Measurements from ENCODE around the gene TIMM17A.
"Not testable (repeated sequence)": the region's sequence is repeated elsewhere in the genome, so short reads cannot be mapped to it uniquely, and the experiment has no call there.

The TIMM17A gene

DNA sequence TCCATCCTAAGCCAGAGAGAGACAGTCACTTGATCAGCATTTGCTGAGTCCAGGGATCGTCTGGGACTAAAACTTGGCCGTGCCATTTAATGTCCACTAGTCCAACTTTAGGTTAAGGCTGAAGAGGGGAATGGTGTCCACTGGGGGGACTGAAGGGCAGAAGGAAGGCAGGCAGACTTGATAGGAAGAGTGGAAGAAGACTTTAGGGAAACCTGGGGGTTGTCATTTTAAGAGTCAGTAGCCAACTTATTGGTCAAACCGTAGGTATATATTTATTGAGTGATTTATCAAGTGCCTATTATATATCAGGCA, 7.7 kb upstream of the TIMM17A start:
- no peak for TF ChIP-seq CTCF (IDR thresholded peaks at IDR 0.05; ENCODE audit: unreplicated experiment in 3 of 3)
- H3K27me3 Mint-ChIP-seq (ENCODE audit: low read depth): peaks cover 19% of the 10 kb centered on the region
- no peaks in the 10 kb centered on the region for H3K36me3 Mint-ChIP-seq (ENCODE audit: low read depth)
- H3K9me3 Mint-ChIP-seq: no peaks in the 10 kb centered on the region
- H3K4me3 Mint-ChIP-seq: peak overlapping the region in 2 of 3 experiments; percentile 79 to 81
- peaks cover 39% of the 10 kb centered on the region for H3K4me1 Mint-ChIP-seq
- H3K27ac Mint-ChIP-seq: peak overlapping the region; percentile 73 to 85 (median 83)

GRCh38 chr1:201949491-201949890, 5.8 kb upstream of the TIMM17A start:
- no peak for TF ChIP-seq CTCF (IDR thresholded peaks at IDR 0.05; ENCODE audit: unreplicated experiment in 3 of 3)
- H3K27ac Mint-ChIP-seq: peak overlapping the region in 1 of 3 experiments; percentile 17
- no peaks in the 10 kb centered on the region for H3K9me3 Mint-ChIP-seq
- H3K4me1 Mint-ChIP-seq: peaks cover 35% of the 10 kb centered on the region
- no peaks in the 10 kb centered on the region for H3K36me3 Mint-ChIP-seq (ENCODE audit: low read depth)
- no peak overlapping the region for H3K4me3 Mint-ChIP-seq
- H3K27me3 Mint-ChIP-seq (ENCODE audit: low read depth): peaks cover 19% of the 10 kb centered on the region

DNA sequence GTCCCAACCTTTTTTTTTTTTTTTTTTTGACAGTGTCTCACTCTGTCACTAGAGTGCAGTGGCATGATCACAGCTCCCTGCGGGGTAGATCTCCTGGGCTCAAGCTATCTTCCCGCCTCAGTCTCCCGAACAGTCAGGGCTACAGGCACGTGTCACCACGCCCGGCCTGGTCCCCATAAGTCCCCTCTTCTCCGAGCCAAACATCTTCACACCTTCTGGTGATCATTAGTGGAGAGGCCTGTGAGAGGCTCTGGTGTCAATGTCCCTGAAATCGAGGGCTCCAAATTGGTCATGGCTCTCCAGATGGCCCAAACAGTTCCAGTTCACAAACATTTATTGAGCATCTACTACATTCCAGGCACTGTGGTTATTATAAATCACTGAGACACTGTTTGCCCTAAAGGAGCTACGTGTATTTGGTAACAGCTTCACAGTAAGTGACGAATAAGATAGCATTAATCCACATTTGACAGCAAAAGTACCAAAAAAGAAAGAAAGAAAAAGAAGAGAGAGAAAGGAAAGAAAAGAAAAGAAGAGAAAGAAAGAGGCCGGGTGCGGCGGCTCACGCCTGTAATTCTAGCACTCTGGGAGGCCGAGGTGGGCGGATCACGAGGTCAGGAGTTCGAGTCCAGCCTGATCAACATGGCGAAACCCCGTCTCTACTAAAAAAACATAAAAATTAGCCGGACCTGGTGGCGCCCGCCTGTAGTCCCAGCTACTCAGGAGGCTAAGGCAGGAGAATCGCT, 867 bp upstream of the TIMM17A start:
- Mint-ChIP-seq H3K36me3 (ENCODE audit: low read depth) (peaks cover 14% of the 10 kb centered on the region), H3K27me3 (ENCODE audit: low read depth) (no peaks in the 10 kb centered on the region), H3K4me3 (peak overlapping the region; percentile 95 to 98 (median 96)), H3K9me3 (no peaks in the 10 kb centered on the region), H3K27ac (peak overlapping the region; percentile 95 to 96 (median 96)), H3K4me1 (peaks cover 10% of the 10 kb centered on the region)
- TF ChIP-seq CTCF (IDR thresholded peaks at IDR 0.05; ENCODE audit: unreplicated experiment in 3 of 3): no peak

GRCh38 chr1:201955729-201956143, 433 bp downstream of the TIMM17A start:
- H3K4me3 Mint-ChIP-seq: peak overlapping the region; percentile 95 to 98 (median 96)
- no peaks in the 10 kb centered on the region for H3K27me3 Mint-ChIP-seq (ENCODE audit: low read depth)
- no peak for TF ChIP-seq CTCF (IDR thresholded peaks at IDR 0.05; ENCODE audit: unreplicated experiment in 3 of 3)

GRCh38 chr1:201958348-201958747, 3.0 kb downstream of the TIMM17A start:
- no peaks in the 10 kb centered on the region for H3K9me3 Mint-ChIP-seq
- H3K36me3 Mint-ChIP-seq (ENCODE audit: low read depth): peaks cover 36% of the 10 kb centered on the region
- peak overlapping the region in 1 of 3 experiments; percentile 14 for H3K4me3 Mint-ChIP-seq
- no peak for TF ChIP-seq CTCF (IDR thresholded peaks at IDR 0.05; ENCODE audit: unreplicated experiment in 3 of 3)
- no peaks in the 10 kb centered on the region for H3K27me3 Mint-ChIP-seq (ENCODE audit: low read depth)
- H3K4me1 Mint-ChIP-seq: peaks cover 10% of the 10 kb centered on the region
- H3K27ac Mint-ChIP-seq: no peak overlapping the region

More at GRCh38 chr1:201955729-201956143, 433 bp downstream of the TIMM17A start:
- Mint-ChIP-seq H3K27ac (peak overlapping the region; percentile 95 to 96 (median 96)), H3K9me3 (no peaks in the 10 kb centered on the region), H3K4me1 (peaks cover 10% of the 10 kb centered on the region), H3K36me3 (ENCODE audit: low read depth) (peaks cover 20% of the 10 kb centered on the region)

- not testable (repeated sequence) for H3K27me3 Mint-ChIP-seq (ENCODE audit: low read depth); H3K4me1 Mint-ChIP-seq; H3K4me3 Mint-ChIP-seq; H3K27ac Mint-ChIP-seq; H3K9me3 Mint-ChIP-seq
- H3K36me3 Mint-ChIP-seq (ENCODE audit: low read depth): peaks cover 62% of the 10 kb centered on the region
Observed at GRCh38 chr1:201962382-201962781, 7.1 kb downstream of the TIMM17A start.

Measured in nephron (organoid).